GM18511 (cell line): Measurements from ENCODE around the gene SPINK4.

Source experiments
- ATAC-seq: cut with Tn5 transposase; IDR thresholded peaks from one replicate; pipeline ENCODE4 v1.9.1; 2021; ENCODE audit warnings: mild to moderate bottlenecking, moderate library complexity; ENCODE audit not compliant: unreplicated experiment

The SPINK4 gene

DNA sequence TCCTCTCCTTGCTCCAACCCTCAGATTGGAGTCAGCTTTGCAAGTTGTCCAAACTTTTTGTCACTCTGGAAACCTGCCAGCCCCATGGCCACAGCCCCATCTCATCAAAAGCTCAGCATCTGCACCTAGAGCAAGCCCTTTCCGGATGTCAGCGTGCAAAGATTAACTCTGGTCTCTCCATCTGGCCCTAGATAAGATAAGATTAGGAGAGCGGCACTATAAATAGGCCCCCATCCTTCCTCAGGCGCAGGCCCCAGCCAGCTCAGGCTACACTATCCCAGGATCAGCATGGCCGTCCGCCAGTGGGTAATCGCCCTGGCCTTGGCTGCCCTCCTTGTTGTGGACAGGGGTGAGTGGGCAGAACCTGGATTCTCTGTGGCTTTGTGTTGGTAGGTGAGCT, at the start of gene SPINK4:
TSS of gene SPINK4 (plus strand) at position 247 of the 400 bp plus-strand sequence. CDS start at position 289, 42 bp downstream.
- ATAC-seq: no peak

DNA sequence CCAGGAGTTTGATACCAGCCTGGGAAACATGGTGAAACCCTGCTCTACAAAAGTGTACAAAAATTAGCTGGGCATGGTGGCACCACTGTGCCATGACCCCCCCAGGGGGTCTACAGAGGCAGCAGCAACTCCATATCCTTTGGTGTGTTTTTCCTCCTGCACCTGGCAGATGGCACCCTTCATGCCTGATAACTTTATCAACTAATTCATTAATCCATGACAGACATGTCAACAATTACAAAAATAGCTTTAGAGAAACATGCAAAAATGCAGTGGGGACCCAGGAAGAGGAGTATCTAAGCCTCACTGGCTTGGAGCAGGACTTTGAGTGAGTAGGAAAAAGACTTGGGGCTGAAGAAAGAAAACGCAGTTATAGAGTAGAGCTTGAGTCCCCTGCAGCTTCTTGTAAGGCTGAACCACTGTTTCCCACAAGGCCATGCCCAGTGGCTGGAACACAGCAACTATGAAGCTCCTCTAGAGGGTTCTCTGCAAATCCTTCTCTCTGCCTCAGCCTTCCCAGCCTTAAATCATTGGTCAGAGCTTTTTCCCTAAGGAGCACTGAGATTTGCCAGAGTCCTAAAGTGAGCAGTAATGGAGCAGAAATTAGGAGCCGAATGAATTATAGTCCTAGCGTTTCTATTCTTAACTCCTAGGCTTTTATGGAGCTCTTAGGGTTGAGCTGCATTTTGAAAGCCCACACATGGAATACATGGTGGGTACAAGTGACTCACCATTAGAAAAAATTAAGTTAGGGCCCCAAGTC, 47.3 kb upstream of the SPINK4 start:
- ATAC-seq: no peak

- ATAC-seq: no peak
Observed at GRCh38 chr9:33193818-33194217, 46.1 kb upstream of the SPINK4 start.

DNA sequence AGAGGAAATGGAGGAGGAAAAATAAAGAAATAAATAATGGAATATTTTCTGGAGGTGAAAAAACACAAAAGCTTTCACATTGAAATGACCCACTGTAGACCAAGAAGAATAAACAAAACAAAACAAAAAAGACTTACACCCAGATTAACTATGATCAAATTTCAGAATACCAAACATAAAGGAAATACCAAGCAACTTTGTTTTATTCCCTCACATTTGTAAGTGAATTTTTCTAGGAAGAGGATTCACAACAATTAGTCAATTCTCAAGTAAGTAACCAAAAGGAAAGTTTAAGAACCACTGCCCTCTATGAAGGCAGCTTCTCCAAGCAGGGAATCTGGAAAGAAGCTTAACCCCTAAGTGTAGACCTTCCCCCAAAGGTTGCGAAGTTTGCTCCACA, 43.2 kb upstream of the SPINK4 start:
- no peak for ATAC-seq

GRCh38 chr9:33197279-33198152, 42.5 kb upstream of the SPINK4 start:
- no peak for ATAC-seq

GRCh38 chr9:33198165-33198564, 41.8 kb upstream of the SPINK4 start:
- ATAC-seq: no peak

DNA sequence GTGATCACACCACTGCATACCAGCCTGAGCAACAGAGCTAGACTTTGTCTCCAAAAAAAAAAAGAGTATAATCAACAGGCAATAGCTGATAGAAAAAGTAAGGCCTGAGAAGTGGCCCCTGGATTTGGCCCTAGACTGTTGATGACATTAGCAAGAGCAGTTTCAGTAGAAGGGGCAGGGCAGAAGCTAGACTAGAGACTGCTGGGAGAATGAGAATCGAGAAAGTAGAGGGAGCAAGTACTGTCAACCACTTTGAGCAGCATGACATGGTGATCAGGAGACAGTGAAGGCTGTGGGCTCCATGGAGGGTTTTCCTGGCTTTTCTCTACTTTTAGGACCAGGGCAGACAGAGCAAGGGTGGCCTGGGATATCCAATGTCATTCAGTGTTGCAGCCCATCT, 37.9 kb upstream of the SPINK4 start:
- ATAC-seq: peak; percentile 55

- ATAC-seq: peak; percentile 100
Observed at GRCh38 chr9:33202552-33203201, 37.3 kb upstream of the SPINK4 start.

DNA sequence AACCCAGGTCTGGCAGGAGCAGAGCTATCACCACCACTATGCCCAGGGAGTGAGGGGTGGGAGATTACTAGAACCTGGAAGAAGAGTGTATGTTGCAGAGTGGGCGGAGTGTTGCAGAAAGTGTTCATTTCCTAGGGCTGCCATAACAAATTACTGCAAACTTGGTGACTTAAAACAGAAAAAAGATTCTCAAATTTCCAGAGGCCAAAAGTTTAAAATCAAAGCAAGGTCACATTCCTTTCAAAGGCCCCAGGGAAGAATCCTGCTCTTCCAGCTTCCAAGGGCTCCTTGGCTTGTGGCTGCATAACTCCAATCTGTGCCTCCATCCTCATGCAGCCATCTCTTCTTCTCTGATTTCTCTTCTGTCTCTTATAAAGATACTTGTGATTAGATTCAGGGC, 30.6 kb upstream of the SPINK4 start:
- no peak for ATAC-seq

- no peak for ATAC-seq
Observed at GRCh38 chr9:33210006-33210715, 29.8 kb upstream of the SPINK4 start.

DNA sequence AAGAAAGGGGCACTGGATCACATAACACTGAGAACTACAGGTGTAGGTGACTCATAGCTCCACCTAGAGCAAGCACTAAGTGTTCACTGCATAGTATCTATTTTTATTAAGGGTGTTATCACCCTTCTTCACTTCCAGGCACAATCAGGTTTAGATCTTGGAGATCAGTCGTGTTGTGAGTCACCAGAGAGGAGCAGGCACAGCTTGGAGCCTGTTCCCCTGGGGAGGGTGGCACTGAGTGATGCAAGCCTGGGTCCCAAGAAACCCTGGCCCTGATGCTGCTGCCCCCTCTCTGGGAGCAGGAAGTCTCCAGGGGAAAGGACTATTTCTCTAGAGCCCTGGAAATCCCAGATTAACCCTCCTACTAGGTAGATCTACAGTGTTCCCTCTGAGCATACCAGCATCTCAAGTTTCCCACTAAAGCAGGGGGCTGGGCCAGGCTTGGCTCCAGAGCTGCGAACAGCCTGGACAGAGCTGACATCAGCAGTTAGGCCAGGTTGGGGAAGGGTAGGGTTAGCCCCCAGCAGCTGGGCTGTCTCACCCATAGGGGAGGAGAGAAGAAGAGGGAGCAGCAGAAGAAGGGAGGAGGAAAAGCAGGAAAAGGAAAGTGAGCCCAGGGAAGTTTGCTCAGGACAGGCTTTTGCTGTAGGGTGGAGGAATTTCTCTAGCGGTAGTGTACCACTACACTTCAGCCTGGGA, 28.1 kb upstream of the SPINK4 start:
- ATAC-seq: no peak

DNA sequence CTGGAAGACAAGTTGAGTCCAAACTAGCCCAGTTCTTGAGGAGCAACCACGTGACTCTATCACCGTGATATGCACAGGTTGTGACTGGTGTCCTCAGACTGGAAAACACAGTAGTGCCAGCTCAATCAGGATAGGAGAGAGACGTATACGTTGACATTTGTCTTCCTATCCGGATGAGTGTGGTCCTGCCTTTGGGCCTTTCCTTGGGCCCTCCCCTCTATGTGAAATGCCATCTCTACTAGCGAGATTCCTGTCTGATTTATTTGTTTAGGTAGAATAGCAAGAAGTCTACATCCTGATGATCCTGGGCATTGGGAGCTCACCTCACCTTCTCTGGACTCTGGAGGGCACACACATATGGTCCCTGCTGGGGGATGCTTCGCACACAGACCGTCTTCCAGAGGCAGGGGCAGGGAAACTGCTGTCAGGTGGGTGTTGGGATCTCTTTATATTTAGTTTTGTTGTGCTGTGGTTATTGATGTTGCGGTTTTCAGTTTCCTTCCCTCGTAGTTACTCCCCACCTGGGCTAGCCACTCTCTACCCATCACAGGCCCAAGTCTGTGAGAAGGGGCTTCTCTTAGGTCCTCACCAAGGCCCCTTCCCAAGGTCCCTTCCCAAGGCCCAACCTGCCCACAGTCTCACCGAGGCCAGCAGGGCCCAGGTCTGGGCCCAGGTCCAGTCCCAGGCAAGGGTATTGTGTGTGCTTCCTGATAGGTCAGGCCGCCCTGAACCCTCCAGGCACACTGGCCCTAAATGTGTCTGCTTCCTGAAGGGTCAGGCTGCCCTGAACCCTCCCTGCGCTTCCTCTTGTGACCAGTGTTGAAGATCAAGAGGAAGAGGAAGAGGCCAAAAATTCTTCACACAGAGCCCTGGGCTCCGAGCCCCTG, 19.0 kb upstream of the SPINK4 start:
- ATAC-seq: no peak

- no peak for ATAC-seq
Observed at GRCh38 chr9:33221568-33221884, 18.4 kb upstream of the SPINK4 start.

DNA sequence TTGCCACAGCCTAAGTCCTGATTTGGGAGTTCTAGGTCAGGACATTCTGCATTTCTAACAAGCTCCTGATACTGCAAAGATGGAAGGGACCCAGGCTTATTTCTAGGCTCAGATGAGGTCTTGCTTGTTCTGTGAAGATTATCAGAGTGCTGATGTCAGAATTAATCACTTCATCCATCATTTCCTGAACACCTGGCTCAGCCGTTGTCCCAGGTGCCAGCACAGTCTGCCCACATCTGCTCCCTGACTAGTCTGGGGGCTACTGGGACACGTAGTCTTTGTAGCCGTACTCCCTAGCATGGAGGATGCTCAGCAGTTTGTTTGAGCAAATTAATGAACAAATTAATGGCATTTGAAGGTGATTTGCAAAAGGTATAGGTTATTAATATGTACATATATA, 17.9 kb upstream of the SPINK4 start:
- no peak for ATAC-seq

DNA sequence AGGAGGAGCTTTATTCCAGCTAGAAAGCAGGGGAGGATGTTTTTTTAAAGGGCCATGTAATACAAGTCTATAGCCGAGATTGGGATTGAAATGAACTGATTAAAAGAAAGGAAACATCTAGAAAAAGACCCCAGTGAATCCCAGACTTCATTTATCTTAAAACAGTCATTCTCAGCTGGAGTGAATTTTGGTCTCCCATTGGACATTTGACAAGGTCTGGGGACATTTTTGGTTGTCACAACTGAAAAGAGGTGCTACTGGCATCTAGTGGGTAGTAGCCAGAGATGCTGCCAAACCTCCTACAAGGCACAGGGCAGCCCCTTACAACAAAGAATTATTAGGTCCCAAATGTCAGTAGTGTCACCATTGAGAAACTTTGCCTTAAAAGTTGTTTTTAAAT, 16.3 kb upstream of the SPINK4 start:
- ATAC-seq: no peak

DNA sequence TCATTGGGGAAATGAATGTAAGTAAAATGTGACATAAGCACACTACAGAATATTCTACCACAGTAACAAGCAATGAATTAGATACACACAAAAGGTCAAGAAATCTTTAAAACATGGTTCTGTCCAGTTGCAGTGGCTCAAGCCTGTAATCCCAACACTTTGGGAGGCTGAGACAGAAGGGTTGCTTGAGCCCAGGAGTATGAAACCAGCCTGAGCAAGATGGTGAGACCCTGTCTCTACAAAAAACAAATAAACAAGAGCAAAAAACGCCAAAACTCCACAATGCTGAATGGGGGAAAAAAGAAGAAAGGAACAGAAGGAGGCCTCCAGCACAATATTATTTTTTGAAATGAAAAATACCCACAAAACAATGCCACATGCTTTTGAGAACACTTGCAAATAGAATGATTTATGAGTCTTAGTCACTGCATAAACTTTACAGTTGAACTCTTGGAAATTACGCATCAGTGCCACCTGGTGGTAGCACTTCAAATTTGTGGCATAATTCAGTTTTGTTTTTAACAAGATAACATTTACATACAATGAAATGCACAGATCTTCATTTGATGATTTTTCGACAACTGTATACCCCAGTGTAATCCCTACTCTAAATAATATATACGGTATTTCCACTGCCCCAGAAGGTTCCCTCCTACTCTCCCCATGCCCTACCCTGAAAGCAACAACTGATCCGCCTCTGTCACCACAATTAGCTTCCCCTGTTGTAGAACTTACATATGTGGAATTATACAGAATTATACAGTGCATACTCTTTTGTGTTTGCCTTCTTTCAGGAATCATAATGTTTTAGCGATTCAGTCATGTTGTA, 14.4 kb upstream of the SPINK4 start:
- ATAC-seq: peak; percentile 41

DNA sequence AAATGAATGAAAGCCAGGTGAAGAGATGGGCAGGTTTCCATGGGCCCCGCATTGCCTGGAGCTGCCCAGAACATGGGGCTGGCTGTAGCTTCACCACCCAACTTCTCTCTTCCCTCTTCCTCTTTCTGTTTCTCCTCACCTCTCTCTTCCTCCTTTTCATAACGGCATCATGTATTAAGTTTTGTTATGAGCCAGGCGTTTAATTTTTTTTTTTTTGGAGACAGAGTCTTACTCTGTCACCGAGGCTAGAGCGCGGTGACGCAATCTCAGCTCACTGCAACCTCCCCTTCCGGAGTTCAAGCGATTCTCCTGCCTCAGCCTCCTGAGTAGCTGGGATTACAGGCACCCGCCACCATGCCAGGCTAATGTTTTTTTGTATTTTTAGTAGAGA, 13.0 kb upstream of the SPINK4 start:
- peak; percentile 79 for ATAC-seq

DNA sequence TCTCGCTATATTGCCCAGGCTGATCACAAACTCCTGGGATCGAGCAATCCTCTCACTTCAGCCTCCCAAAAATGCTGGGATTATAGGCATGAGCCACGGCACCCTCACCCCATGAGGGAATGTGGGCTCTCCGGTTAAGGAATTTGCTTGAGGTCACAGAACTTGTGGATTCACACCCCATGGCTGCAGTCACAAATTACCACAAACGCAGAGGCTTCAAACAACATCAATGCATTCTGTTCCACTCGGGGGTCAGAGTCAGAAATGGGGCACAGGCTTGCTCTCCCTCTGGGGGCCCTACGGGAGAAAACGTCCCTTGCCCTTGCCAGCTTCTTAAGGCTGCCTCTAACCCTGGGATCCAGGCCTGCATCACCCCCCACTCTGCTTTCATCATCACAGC, 12.2 kb upstream of the SPINK4 start:
- ATAC-seq: no peak

DNA sequence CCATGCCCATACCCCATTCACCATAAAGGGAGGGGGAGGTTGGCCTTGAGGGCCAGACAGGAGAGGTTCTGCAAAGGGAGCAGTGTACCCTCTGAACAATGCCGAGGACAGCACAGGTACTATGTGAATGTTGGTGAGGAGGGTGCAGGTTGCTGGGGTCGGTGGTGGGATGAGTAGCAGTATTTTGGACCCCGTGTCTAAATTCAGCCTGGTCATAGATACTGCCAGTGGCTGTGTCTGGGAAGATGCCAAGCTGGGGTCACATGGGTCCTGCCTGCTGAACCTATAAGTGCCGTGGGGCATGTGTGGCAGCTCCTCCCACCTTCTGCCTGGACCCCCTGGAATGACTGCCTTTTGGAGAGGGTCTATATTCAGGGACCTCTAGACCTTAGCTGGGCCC, 11.4 kb upstream of the SPINK4 start:
- no peak for ATAC-seq
